AG09319 (cell line): ENCODE measurements around the gene GAB4.

Source experiments
- DNase-seq: peaks from one replicate; pipeline ENCODE4 v3.0.0-alpha.2; 2010; ENCODE audit warnings: low read depth; ENCODE audit errors: extremely low read depth
- TF ChIP-seq, protein P1 (sequence below): IDR thresholded peaks from 2 replicates; pipeline ENCODE4 v1.5.1; 2011; ENCODE audit warnings: low read depth, mild to moderate bottlenecking, inconsistent platforms, low read length, moderate library complexity

GAB4 gene

DNA sequence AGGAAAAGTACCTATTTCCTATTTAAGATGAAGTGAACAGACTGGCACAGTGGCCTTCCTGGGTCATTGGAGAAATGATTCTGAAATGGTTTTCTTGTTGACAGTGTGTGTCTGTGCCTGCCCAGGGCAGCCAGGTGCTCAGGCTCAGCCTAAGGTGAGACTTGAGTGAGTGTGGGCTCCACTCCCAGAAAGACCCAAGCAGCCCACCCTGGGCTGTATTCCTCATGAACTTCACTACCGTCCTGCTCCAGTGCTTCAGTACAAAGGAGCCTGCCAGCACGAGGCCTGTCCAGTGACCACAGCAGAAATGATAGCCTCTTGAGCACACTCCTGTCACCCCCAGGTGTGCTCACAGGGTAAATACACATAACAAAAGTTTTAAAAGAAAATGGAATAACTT is 49.5 kb downstream of the GAB4 start:
- DNase-seq: no peak
- TF ChIP-seq, protein P1, sequence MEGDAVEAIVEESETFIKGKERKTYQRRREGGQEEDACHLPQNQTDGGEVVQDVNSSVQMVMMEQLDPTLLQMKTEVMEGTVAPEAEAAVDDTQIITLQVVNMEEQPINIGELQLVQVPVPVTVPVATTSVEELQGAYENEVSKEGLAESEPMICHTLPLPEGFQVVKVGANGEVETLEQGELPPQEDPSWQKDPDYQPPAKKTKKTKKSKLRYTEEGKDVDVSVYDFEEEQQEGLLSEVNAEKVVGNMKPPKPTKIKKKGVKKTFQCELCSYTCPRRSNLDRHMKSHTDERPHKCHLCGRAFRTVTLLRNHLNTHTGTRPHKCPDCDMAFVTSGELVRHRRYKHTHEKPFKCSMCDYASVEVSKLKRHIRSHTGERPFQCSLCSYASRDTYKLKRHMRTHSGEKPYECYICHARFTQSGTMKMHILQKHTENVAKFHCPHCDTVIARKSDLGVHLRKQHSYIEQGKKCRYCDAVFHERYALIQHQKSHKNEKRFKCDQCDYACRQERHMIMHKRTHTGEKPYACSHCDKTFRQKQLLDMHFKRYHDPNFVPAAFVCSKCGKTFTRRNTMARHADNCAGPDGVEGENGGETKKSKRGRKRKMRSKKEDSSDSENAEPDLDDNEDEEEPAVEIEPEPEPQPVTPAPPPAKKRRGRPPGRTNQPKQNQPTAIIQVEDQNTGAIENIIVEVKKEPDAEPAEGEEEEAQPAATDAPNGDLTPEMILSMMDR: no peak

DNA sequence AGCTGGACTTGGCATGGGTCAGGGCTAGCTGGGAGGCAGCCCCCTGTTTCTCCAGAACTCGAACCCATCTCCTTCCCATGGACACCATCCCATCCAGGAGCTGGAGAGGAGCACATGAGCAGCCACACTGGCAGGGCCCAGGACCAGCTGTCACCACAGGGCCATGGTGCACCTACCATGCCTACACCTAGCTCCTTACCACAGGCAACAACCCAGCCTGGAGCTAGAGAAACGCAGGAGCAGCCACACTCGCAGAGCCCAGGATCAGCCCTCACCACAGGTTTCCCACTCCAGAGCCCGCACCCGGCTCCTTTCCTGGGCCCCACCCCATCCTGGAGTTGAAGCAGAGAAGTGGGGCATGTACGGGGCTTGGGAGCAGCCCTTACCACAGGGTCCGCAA is 50.2 kb downstream of the GAB4 start:
- DNase-seq: no peak
- TF ChIP-seq, protein P1: no peak

DNA sequence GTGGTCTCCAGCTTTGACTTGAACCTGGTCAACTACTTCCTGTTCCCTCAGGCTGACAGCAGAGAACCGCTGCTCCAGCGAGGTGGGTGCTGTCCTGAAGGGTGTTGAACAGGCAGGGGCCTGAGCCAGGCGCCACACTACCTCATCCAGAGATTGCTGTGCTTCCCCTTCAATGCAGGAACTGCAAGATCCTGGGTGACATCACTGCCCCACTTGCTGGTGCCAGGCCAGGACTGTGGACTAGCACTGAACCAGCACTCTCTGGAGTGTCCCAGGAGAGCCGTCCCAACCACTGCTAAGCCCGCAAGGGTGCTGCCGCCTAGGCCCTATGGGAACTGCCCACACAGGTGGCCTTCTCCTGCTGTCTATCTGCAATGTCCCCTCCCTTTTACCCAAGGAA is 51.7 kb downstream of the GAB4 start:
- TF ChIP-seq, protein P1: no peak
- DNase-seq: no peak

DNA sequence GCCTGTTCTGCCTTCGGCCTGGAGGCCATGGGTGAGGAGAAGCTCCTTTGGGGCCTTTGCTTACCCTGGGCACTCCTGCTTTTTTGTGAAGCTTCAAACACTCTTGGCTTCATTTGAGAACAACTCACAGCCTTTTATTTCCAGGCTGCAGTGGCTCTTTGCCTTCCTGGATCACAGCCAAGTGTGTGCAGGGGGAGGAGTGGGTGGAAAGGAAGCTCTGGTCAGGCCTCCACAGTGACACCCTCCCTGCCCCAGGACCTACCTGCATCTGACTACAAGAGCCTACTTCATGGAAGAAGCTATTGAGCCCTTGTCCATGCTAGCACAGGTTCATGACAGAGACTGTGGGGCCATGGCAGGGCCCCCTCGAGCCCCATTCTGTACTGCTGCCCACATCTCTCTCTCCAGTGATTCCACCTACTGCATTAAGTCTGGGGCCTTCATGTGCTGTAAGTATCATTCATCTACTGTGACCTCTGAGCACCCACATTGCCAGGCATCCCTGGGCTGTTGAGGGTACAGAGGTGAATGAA is 52.3 kb downstream of the GAB4 start:
- no peak for DNase-seq
- TF ChIP-seq, protein P1: no peak

DNA sequence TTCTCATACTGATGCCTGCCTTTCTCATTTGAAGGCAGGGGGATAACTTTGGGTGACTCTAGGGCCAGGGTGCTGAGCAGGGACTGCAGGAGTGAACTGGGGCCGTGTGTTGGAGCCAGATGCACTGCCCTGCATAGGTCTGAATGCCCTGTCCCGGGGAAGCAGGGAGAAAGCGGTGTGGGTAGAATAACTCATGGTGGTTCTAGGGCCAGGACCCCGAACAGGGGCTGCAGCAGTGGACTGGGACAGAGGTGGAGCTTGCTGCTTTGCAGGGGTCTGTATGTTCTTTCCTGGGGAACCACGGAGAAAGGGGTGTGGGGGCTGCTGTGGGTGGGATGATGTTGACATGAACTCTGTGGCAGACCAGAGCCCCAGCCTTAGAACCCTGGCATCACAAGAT is 52.9 kb downstream of the GAB4 start:
- DNase-seq: no peak
- TF ChIP-seq, protein P1: no peak

DNA sequence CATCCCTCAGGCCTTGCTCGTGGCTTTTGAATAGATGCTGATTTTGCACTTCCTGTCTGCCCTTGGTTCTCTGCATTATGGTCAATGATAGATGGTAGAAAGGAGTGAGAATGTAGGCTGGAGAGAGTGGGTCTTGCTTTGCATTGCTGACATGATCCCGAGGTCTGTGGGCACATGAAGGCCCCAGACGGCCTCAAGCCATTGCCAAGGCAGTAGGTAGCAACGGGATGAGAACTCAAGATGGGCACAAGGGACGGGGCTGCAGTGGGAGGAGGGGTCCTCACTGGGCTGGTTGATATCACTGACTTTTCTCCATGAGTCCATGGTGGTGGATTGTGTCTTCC is 54.0 kb downstream of the GAB4 start:
- DNase-seq: no peak
- TF ChIP-seq, protein P1: no peak

DNA sequence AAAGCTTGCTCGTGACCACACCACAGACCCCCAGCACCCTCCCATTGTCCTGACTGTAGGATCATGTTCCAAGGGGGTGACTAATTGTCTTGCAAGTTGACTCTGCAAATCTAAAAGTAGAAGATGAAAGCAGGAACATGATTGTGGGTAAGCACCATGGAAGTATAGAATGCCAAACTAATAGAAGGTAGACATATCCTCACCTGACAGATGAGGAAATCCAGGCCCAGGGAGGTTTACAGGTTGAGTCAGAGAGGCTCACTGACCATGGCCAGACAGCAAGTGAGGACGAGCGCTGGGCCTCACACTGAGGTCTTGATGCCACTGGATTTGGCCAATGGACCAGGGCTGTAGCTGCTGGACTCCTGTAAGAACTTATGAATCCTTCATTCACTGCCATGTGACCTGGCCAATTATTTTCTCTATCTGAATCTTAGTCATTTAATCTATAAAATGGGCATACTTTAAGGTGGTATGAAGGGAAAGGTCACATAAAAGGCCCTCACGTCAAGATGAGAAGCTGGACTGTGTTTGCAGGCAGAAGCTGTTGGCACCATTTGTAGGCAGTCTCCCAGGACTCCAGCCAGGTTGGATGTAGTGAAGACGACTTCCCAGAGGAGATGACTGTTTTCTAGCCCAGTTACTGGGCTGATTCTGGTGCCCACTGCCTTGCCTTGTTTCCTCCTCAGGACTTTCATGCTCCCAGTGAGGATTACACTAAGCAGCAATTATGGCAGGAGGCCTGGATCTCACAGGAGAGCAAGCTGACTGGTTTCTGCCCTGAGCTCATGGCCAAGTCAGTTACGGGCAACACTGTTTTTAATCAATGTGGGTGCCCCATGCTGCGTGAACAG is 54.6 kb downstream of the GAB4 start:
- DNase-seq: no peak
- TF ChIP-seq, protein P1: no peak
